Astrocyte (in vitro differentiated cells and primary cell): ENCODE measurements around the gene SPTBN2. TPM values are rescaled to one million over a fixed set of nuclear protein-coding genes. Genes with fewer than 3 reads are reported as not detected.

Experiments
- DNase-seq: peaks from one replicate; pipeline ENCODE4 v3.0.0-alpha.2; 2010; ENCODE audit warnings: low read depth
- FAIRE-seq: peaks from 2 replicates; lab custom pipeline; 2011; peaks lifted over from hg19 to GRCh38; lab: Jason Lieb, UNC
- H2AFZ ChIP-seq: 2 replicates; pipeline ENCODE4 v1.6.0; 2012; ENCODE audit warnings: low read depth, low read length, inconsistent platforms
- H3K27ac ChIP-seq: 2 replicates; pipeline ENCODE4 v1.5.1; 2011; ENCODE audit warnings: low read depth, low read length, inconsistent platforms
- H3K27me3 ChIP-seq: 2 replicates; pipeline ENCODE4 v1.6.0; 2011; ENCODE audit warnings: low read length, inconsistent platforms; ENCODE audit not compliant: insufficient read depth
- H3K36me3 ChIP-seq: 2 replicates; pipeline ENCODE4 v1.5.1; 2011; ENCODE audit warnings: low read length, inconsistent platforms; ENCODE audit not compliant: insufficient read depth
- H3K4me1 ChIP-seq: 2 replicates; pipeline ENCODE4 v1.5.1; 2011; ENCODE audit warnings: low read length, inconsistent platforms; ENCODE audit not compliant: insufficient read depth
- H3K4me2 ChIP-seq: 2 replicates; pipeline ENCODE4 v1.6.0; 2012; ENCODE audit warnings: low read length, inconsistent platforms
- H3K4me3 ChIP-seq: 2 replicates; pipeline ENCODE4 v1.5.1; 2011; ENCODE audit warnings: low read depth, mild to moderate bottlenecking, low read length, inconsistent platforms; ENCODE audit not compliant: insufficient read depth
- H3K79me2 ChIP-seq: 2 replicates; pipeline ENCODE4 v1.6.0; 2012; ENCODE audit warnings: mild to moderate bottlenecking, low read length, inconsistent platforms; ENCODE audit not compliant: insufficient read depth
- H3K9ac ChIP-seq: 2 replicates; pipeline ENCODE4 v1.6.0; 2012; ENCODE audit warnings: mild to moderate bottlenecking, low read length, inconsistent platforms
- H3K9me3 ChIP-seq: 2 replicates; pipeline ENCODE4 v1.5.1; 2012; ENCODE audit warnings: low read depth, mild to moderate bottlenecking, low read length, inconsistent platforms; ENCODE audit not compliant: insufficient read depth
- H4K20me1 ChIP-seq: 2 replicates; pipeline ENCODE4 v1.6.0; 2012; ENCODE audit warnings: low read length, inconsistent platforms; ENCODE audit not compliant: insufficient read depth
- H3K27ac Mint-ChIP-seq: one replicate; pipeline ENCODE4 v1.8.0; 2021; ENCODE audit warnings: mild to moderate bottlenecking, mixed read lengths; ENCODE audit not compliant: unreplicated experiment
- H3K27me3 Mint-ChIP-seq: one replicate; pipeline ENCODE4 v1.8.0; 2021; ENCODE audit warnings: low read depth, mixed read lengths; ENCODE audit not compliant: unreplicated experiment
- H3K36me3 Mint-ChIP-seq: one replicate; pipeline ENCODE4 v1.8.0; 2021; ENCODE audit warnings: low read depth, mixed read lengths; ENCODE audit not compliant: unreplicated experiment
- H3K4me1 Mint-ChIP-seq: one replicate; pipeline ENCODE4 v1.8.0; 2021; ENCODE audit warnings: low read depth, mixed read lengths; ENCODE audit not compliant: unreplicated experiment
- H3K4me3 Mint-ChIP-seq: one replicate; pipeline ENCODE4 v1.8.0; 2021; ENCODE audit warnings: mild to moderate bottlenecking, moderate library complexity, mixed read lengths; ENCODE audit not compliant: unreplicated experiment
- H3K9me3 Mint-ChIP-seq: one replicate; pipeline ENCODE4 v1.8.0; 2021; ENCODE audit warnings: mild to moderate bottlenecking, mixed read lengths; ENCODE audit not compliant: unreplicated experiment
- CTCF ChIP-seq: IDR thresholded peaks from 2 replicates; pipeline ENCODE4 v1.5.1; 2011; ENCODE audit warnings: low read depth, mild to moderate bottlenecking, inconsistent platforms, low read length, moderate library complexity; ENCODE audit not compliant: insufficient read depth
- EZH2 ChIP-seq: IDR thresholded peaks from 2 replicates; pipeline ENCODE4 v1.6.1; 2012; ENCODE audit warnings: mild to moderate bottlenecking, low read length, inconsistent platforms; ENCODE audit not compliant: insufficient read depth
- total RNA-seq: library from RNA; stranded (reverse); gene quantifications from 2 replicates; pipeline ENCODE4 v1.2.1, GENCODE V29; 2021

The SPTBN2 gene
- total RNA-seq, 1 donor from 2014 or later = 18.2 TPM

- Mint-ChIP-seq H3K4me3 (no peak overlapping the region), H3K27ac (no peak overlapping the region), H3K4me1 (peaks cover 4% of the 10 kb centered on the region), H3K9me3 (no peaks in the 10 kb centered on the region), H3K36me3 (peaks cover 10% of the 10 kb centered on the region), H3K27me3 (no peaks in the 10 kb centered on the region)
- Histone ChIP-seq H4K20me1 (peaks cover 83% of the 10 kb centered on the region), H3K9ac (no peak overlapping the region), H3K27me3 (no peaks in the 10 kb centered on the region), H3K79me2 (peaks cover 70% of the 10 kb centered on the region), H3K36me3 (peaks cover 40% of the 10 kb centered on the region), H3K4me2 (no peak overlapping the region), H2AFZ (no peak overlapping the region), H3K27ac (no peak overlapping the region), H3K4me1 (no peaks in the 10 kb centered on the region), H3K4me3 (no peak overlapping the region), H3K9me3 (no peaks in the 10 kb centered on the region)
- DNase-seq (no peak), FAIRE-seq (no peak)
- TF ChIP-seq EZH2 (no peak), CTCF (no peak)
Observed at GRCh38 chr11:66663741-66664296, 65.2 kb downstream of the SPTBN2 start.

GRCh38 chr11:66659763-66660162 lies 69.3 kb downstream of the SPTBN2 start:
- FAIRE-seq (no peak), DNase-seq (no peak)
- Histone ChIP-seq H3K4me2 (no peak overlapping the region), H3K4me1 (no peaks in the 10 kb centered on the region), H3K9ac (no peak overlapping the region), H3K4me3 (no peak overlapping the region), H2AFZ (no peak overlapping the region), H3K27me3 (no peaks in the 10 kb centered on the region), H3K79me2 (peaks cover 58% of the 10 kb centered on the region), H3K9me3 (no peaks in the 10 kb centered on the region), H3K36me3 (peaks cover 12% of the 10 kb centered on the region), H3K27ac (no peak overlapping the region), H4K20me1 (peaks cover 66% of the 10 kb centered on the region)
- no peak overlapping the region for H3K27ac Mint-ChIP-seq
- TF ChIP-seq CTCF = no peak
- no peak for TF ChIP-seq EZH2
- H3K27me3 Mint-ChIP-seq = no peaks in the 10 kb centered on the region
- no peaks in the 10 kb centered on the region for H3K4me1 Mint-ChIP-seq
- H3K9me3 Mint-ChIP-seq = no peaks in the 10 kb centered on the region
- no peak overlapping the region for H3K4me3 Mint-ChIP-seq
- H3K36me3 Mint-ChIP-seq = peaks cover 2% of the 10 kb centered on the region

GRCh38 chr11:66653123-66653522 lies 75.9 kb downstream of the SPTBN2 start:
- Histone ChIP-seq H3K4me1 (peaks cover 8% of the 10 kb centered on the region), H3K27me3 (no peaks in the 10 kb centered on the region), H3K4me2 (peak overlapping the region; percentile 1), H3K36me3 (peaks cover 15% of the 10 kb centered on the region), H3K27ac (no peak overlapping the region), H4K20me1 (peaks cover 75% of the 10 kb centered on the region), H2AFZ (no peak overlapping the region), H3K79me2 (peaks cover 71% of the 10 kb centered on the region), H3K9me3 (no peaks in the 10 kb centered on the region), H3K4me3 (no peak overlapping the region), H3K9ac (no peak overlapping the region)
- H3K36me3 Mint-ChIP-seq = peaks cover 16% of the 10 kb centered on the region
- H3K4me3 Mint-ChIP-seq = no peak overlapping the region
- peak overlapping the region; percentile 23 for H3K27ac Mint-ChIP-seq
- no peaks in the 10 kb centered on the region for H3K27me3 Mint-ChIP-seq
- H3K9me3 Mint-ChIP-seq = no peaks in the 10 kb centered on the region
- FAIRE-seq (no peak), DNase-seq (peak; percentile 36)
- peaks cover 6% of the 10 kb centered on the region for H3K4me1 Mint-ChIP-seq
- TF ChIP-seq EZH2 (no peak), CTCF (no peak)
